ENCODE data around the gene EFHC2. TPM values are rescaled to one million over a fixed set of nuclear protein-coding genes. Genes with fewer than 3 reads are reported as not detected.

Gene EFHC2
- total RNA-seq, 1 donor from 2014 or later = 11.7 TPM

DNA sequence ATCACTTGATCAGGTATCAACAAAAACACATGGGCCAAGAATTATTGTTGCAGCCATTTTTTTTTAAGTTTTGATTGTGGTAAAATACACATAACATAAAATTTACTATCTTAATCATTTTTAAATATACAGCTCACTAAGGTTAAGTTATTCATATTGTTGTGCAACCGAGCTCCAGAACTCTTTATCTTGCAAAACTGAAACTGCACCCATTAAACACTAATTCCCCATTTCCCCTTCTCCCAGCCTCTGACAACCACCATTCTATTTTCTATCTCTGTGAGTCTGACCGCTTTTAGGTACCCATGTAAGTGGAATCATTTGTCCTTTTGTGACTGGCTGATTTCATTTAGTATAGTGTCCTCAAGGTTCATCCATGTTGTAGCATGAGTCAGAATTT lies 244.1 kb downstream of the EFHC2 start:
- no peak for TF ChIP-seq CTCF (IDR thresholded peaks at IDR 0.05; ENCODE audit: borderline replicate concordance)

More for the DNA sequence above, 244.1 kb downstream of the EFHC2 start:
- Histone ChIP-seq H3K27ac (replicated peaks) (no peak overlapping the region), H3K27me3 (ENCODE audit: low read depth) (no peaks in the 10 kb centered on the region), H3K4me3 (no peak overlapping the region), H3K36me3 (no peaks in the 10 kb centered on the region), H3K9me3 (replicated peaks) (no peaks in the 10 kb centered on the region), H3K4me1 (no peaks in the 10 kb centered on the region)
- intact Hi-C loops (cut with micrococcal nuclease) = no loop called here
- DNase-seq = no peak

Other genes with a start within 250 kb of the EFHC2 start
- gene FUNDC1, start 199.2 kb upstream of the EFHC2 start, total RNA-seq = 29.7 TPM